Right lobe of liver (tissue), 6 donors: ENCODE results near the gene IL37. TPM values are rescaled to one million over a fixed set of nuclear protein-coding genes. Genes with fewer than 3 reads are reported as not detected.
"Not testable (repeated sequence)": the region's sequence is repeated elsewhere in the genome, so short reads cannot be mapped to it uniquely, and the experiment has no call there.

Experiments used
- ATAC-seq, 4 donors: fragments of 200-7000 bp; cut with Tn5 transposase; one replicate each; pipeline ENCODE4 v1.9.1; 2020; ENCODE audit warnings: mild to moderate bottlenecking in 4 of 4, moderate library complexity in 4 of 4
- DNase-seq, 3 donors: peaks; one replicate each; pipeline ENCODE4 v3.0.0-alpha.2; 2020
- H3K27ac ChIP-seq, 3 donors: fragments of 200-600 bp; one replicate each; pipeline ENCODE4 v1.8.0; 2022
- H3K27me3 ChIP-seq, 2 donors: fragments of 200-600 bp; one replicate each; pipeline ENCODE4 v1.8.0; 2022
- H3K36me3 ChIP-seq, 4 donors: fragments of 200-600 bp; sonication (generic) in 1 of 4; one replicate each; pipeline versions ENCODE4 v1.5.1 to v1.8.0; 2017 to 2022; ENCODE audit warnings: control low read depth in 1 of 4
- H3K4me1 ChIP-seq, 4 donors: fragments of 200-600 bp; sonication (generic) in 1 of 4; one replicate each; pipeline versions ENCODE4 v1.5.1 to v1.8.0; 2017 to 2022; ENCODE audit warnings: control low read depth in 1 of 4
- H3K4me3 ChIP-seq, 3 donors: fragments of 200-600 bp; one replicate each; pipeline ENCODE4 v1.8.0; 2022
- H3K9me3 ChIP-seq, 4 donors: fragments of 200-600 bp; sonication (generic) in 1 of 4; one replicate each; pipeline versions ENCODE4 v1.5.1 to v1.8.0; 2017 to 2022; ENCODE audit warnings: control low read depth in 1 of 4
- CTCF ChIP-seq, 4 donors: fragments of 200-600 bp in 3 of 4; fragments of 450-650 bp in 1 of 4; IDR thresholded peaks; one replicate each; pipeline versions ENCODE4 v1.5.1 to v1.8.0; 2016 to 2022; ENCODE audit warnings: antibody characterized with exemption in 4 of 4, mild to moderate bottlenecking in 2 of 4
- POLR2A ChIP-seq: fragments of 450-650 bp; IDR thresholded peaks from one replicate; pipeline ENCODE4 v1.6.1; 2017; ENCODE audit warnings: antibody characterized with exemption, mild to moderate bottlenecking
- WGBS: methylation state at CpG from one replicate; pipeline ENCODE4 v1.1.6; 2018; ENCODE audit warnings: low coverage, low lambda C conversion rate; ENCODE audit not compliant: insufficient coverage; ENCODE audit errors: missing lambda C conversion rate; 5-methylcytosine and 5-hydroxymethylcytosine counted together
- intact Hi-C, 2 donors: fragments of 100-400 bp; cut with DNase I; formaldehyde crosslinking; loops; one replicate each; pipeline versions ENCODE4 v1.11.2 to v1.14.1; 2022
- total RNA-seq, 6 experiments: library from RNA; depleted of rRNA in 2 of 6; stranded (reverse); fragments of >200 nt in 2 of 6; fragmentation: NEBNext Ultra II Directional in 3 of 6; extraction: Animal tissue kit (Norgen Biotek cat#: 25700) in 3 of 6; gene quantifications; one replicate each; pipeline versions ENCODE4 v1.1.0 to v1.2.4, GENCODE V29; 2016 to 2023
- donor health status: DM: no; HTN: yes; CAD: no.
- donor health status: DM: no; HTN: no; CAD: no.
- donor health status: DM: no; HTN: no; CAD: no.
- donor health status: DM: no; HTN: yes; CAD: no.
- donor health status: DM: no; HTN: yes; CAD: no.

The IL37 gene
- total RNA-seq, 6 experiments from 2014 or later: not detected

GRCh38 chr2:112893752-112894151, 17.2 kb upstream of the IL37 start:
- no peak for TF ChIP-seq POLR2A
- no peak for TF ChIP-seq CTCF (IDR thresholded peaks at IDR 0.05)
- Histone ChIP-seq H3K27ac (no peak overlapping the region), H3K4me1 (no peaks in the 10 kb centered on the region), H3K4me3 (no peak overlapping the region), H3K27me3 (no peaks in the 10 kb centered on the region), H3K36me3 (no peaks in the 10 kb centered on the region), H3K9me3 (no peaks in the 10 kb centered on the region)
- DNase-seq: no peak
- 88% methylated on average over 1 of the region's 2 CpGs for WGBS
- ATAC-seq: no peak
- intact Hi-C loops: no loop called here

GRCh38 chr2:112896909-112897623, 13.9 kb upstream of the IL37 start:
- DNase-seq (no peak), ATAC-seq (no peak)
- Histone ChIP-seq H3K4me1 (no peaks in the 10 kb centered on the region), H3K36me3 (no peaks in the 10 kb centered on the region), H3K27ac (no peak overlapping the region), H3K9me3 (no peaks in the 10 kb centered on the region), H3K27me3 (no peaks in the 10 kb centered on the region), H3K4me3 (no peak overlapping the region)
- intact Hi-C loops: no loop called here
- 54% methylated on average over 5 of the region's 8 CpGs for WGBS
- TF ChIP-seq CTCF (IDR thresholded peaks at IDR 0.05): no peak
- no peak for TF ChIP-seq POLR2A

GRCh38 chr2:112897624-112897978, 13.4 kb upstream of the IL37 start:
- DNase-seq (no peak), ATAC-seq (no peak)
- TF ChIP-seq POLR2A: no peak
- TF ChIP-seq CTCF (IDR thresholded peaks at IDR 0.05): no peak
- Histone ChIP-seq H3K4me1 (no peaks in the 10 kb centered on the region), H3K27ac (no peak overlapping the region), H3K9me3 (no peaks in the 10 kb centered on the region), H3K4me3 (no peak overlapping the region), H3K27me3 (no peaks in the 10 kb centered on the region), H3K36me3 (no peaks in the 10 kb centered on the region)
- intact Hi-C loops: no loop called here
- WGBS: 79% methylated on average over 3 of the region's 3 CpGs

- H3K4me1 ChIP-seq, ATAC-seq, DNase-seq, H3K27me3 ChIP-seq, H3K27ac ChIP-seq, H3K36me3 ChIP-seq, intact Hi-C loops, H3K9me3 ChIP-seq, H3K4me3 ChIP-seq: not testable (repeated sequence)
- WGBS: 88% methylated on average over 3 of the region's 3 CpGs
These were observed 9.4 kb upstream of the IL37 start for GRCh38 chr2:112901431-112902065.

- intact Hi-C loops: no loop called here
- no peak overlapping the region for H3K27ac ChIP-seq
- H3K36me3 ChIP-seq: no peaks in the 10 kb centered on the region
- DNase-seq (no peak), ATAC-seq (no peak)
- H3K4me1 ChIP-seq: no peaks in the 10 kb centered on the region
- H3K27me3 ChIP-seq: no peaks in the 10 kb centered on the region
- no peak overlapping the region for H3K4me3 ChIP-seq
- 89% methylated on average over 2 of the region's 2 CpGs for WGBS
- TF ChIP-seq POLR2A (no peak), CTCF (IDR thresholded peaks at IDR 0.05) (no peak)
- H3K9me3 ChIP-seq: no peaks in the 10 kb centered on the region
These were observed 8.1 kb upstream of the IL37 start for GRCh38 chr2:112902816-112903215.
